Neural progenitor cell (in vitro differentiated cells): ENCODE data around the gene SELENOH.

Experiments used
- CTCF ChIP-seq: fragments of 200-600 bp; sonication (generic); IDR thresholded peaks from 2 replicates; pipeline ENCODE4 v1.5.1; 2017; ENCODE audit warnings: antibody characterized with exemption, mild to moderate bottlenecking
- EZH2 ChIP-seq: fragments of 200-600 bp; sonication (generic); IDR thresholded peaks from 2 replicates; pipeline ENCODE4 v1.6.1; 2017; ENCODE audit warnings: antibody characterized with exemption, mild to moderate bottlenecking, moderate library complexity
- EZH2phosphoT487 ChIP-seq: fragments of 200-600 bp; sonication (generic); IDR thresholded peaks from 2 replicates; pipeline ENCODE4 v1.6.1; 2017; ENCODE audit warnings: antibody characterized with exemption

DNA sequence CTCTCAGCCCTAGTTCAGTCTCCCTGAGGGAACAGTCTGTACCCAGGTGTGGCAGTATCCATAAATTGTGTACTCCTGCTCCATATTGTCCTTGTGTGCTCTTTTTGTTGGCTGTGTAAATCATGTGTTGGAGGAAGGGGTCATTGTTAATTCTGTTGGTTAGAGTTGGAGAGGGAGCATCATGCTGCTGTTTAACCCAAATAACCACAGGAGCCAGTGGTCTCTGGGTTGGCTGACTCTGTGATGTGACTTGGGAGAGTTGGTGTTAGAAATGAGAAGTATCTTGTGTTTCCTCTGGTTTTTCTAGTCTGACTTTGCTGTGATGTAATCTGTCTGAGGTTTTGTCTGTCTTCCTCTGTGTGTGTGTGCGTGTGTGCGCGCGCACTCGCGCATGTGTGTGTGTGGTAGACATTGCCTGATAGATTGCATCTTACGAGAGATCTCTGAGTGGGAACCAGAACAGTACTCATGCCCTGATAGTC is 50.8 kb downstream of the SELENOH start:
- no peak for TF ChIP-seq CTCF
- no peak for TF ChIP-seq EZH2
- no peak for TF ChIP-seq EZH2phosphoT487
